Neural cell (in vitro differentiated cells): Measurements from ENCODE around the gene TAF6.

Experiments
- CTCF ChIP-seq: fragments of 450-650 bp; IDR thresholded peaks from 2 replicates; pipeline ENCODE4 v1.5.1; 2014; ENCODE audit warnings: antibody characterized with exemption, mild to moderate bottlenecking, moderate library complexity; ENCODE audit not compliant: poor library complexity, severe bottlenecking
- EP300 ChIP-seq: fragments of 450-650 bp; conservative IDR thresholded peaks from 2 replicates; pipeline ENCODE4 v1.6.1; 2014; ENCODE audit warnings: antibody characterized with exemption, mild to moderate bottlenecking, moderate library complexity; ENCODE audit not compliant: poor library complexity, severe bottlenecking
- EZH2 ChIP-seq: fragments of 200-600, 300-800 bp; shearing (Covaris generic), sonication (generic); IDR thresholded peaks from 2 replicates; pipeline ENCODE4 v1.6.1; 2014; ENCODE audit warnings: antibody characterized with exemption, low read length, borderline replicate concordance, mild to moderate bottlenecking; ENCODE audit not compliant: insufficient read depth, poor library complexity, severe bottlenecking
- POLR2AphosphoS5 ChIP-seq: IDR thresholded peaks from 2 replicates; pipeline ENCODE4 v1.6.1; 2012
- RAD21 ChIP-seq: fragments of 450-650 bp; conservative IDR thresholded peaks from 2 replicates; pipeline ENCODE4 v1.6.1; 2014; ENCODE audit warnings: antibody characterized with exemption, mild to moderate bottlenecking, moderate library complexity
- REST ChIP-seq: IDR thresholded peaks from 2 replicates; pipeline ENCODE4 v1.6.1; 2012; ENCODE audit warnings: borderline replicate concordance
- TAF1 ChIP-seq: IDR thresholded peaks from 2 replicates; pipeline ENCODE4 v1.6.1; 2012; ENCODE audit warnings: low read depth

DNA sequence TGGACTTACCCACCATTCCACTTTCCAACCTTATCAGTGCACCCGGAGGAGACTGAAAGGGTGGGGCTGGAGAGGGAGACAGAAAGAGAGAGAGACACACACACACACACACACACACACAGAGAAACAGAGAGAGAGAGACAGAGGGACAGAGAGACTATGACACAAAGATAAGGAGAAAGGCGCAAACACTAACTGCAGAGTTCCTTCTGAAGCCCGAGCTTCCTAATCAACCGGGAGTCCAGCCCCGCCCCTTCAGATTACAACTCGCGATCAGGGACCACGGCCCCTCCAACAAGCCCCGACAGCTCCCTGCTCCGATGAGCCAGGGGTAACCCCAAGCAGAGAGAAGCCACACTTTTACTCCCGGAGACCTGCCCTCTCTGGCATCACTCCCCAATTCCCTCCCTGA, 48.8 kb upstream of the TAF6 start:
- TF ChIP-seq EZH2 = no peak
- no peak for TF ChIP-seq CTCF
- TF ChIP-seq TAF1 = no peak
- no peak for TF ChIP-seq POLR2AphosphoS5
- no peak for TF ChIP-seq REST
- no peak for TF ChIP-seq EP300
- TF ChIP-seq RAD21 = no peak
